IMR-90 (cell line): ENCODE data around the gene KIF20B.

Source experiments
- BHLHE40 ChIP-seq: fragments of 150-350 bp; IDR thresholded peaks from 2 replicates; pipeline ENCODE4 v1.6.1; 2016; ENCODE audit warnings: mild to moderate bottlenecking, low read depth, low read length
- CEBPB ChIP-seq: IDR thresholded peaks from 2 replicates; pipeline ENCODE4 v1.6.1; 2012; ENCODE audit warnings: low read depth, low read length, improper control_type of control experiment
- CTCF ChIP-seq: conservative IDR thresholded peaks from 2 replicates; pipeline ENCODE4 v1.5.1; 2012; ENCODE audit warnings: mild to moderate bottlenecking, low read depth, low read length, improper control_type of control experiment
- ELK1 ChIP-seq: fragments of 150-350 bp; IDR thresholded peaks from 2 replicates; pipeline ENCODE4 v1.6.1; 2016; ENCODE audit warnings: low read depth, mild to moderate bottlenecking, low read length, moderate library complexity, borderline replicate concordance
- FOS ChIP-seq: fragments of 150-350 bp; IDR thresholded peaks from 2 replicates; pipeline ENCODE4 v1.6.1; 2016; ENCODE audit warnings: low read depth, low read length
- MAZ ChIP-seq: IDR thresholded peaks from 2 replicates; pipeline ENCODE4 v1.6.1; 2012; ENCODE audit warnings: low read depth, mild to moderate bottlenecking, low read length, improper control_type of control experiment, moderate library complexity, borderline replicate concordance
- POLR2A ChIP-seq: IDR thresholded peaks from 2 replicates; pipeline ENCODE4 v1.6.1; 2012; ENCODE audit warnings: mild to moderate bottlenecking, low read depth, low read length
- RAD21 ChIP-seq: IDR thresholded peaks from 2 replicates; pipeline ENCODE4 v1.6.1; 2012; ENCODE audit warnings: low read length, improper control_type of control experiment
- RFX5 ChIP-seq: IDR thresholded peaks from 2 replicates; pipeline ENCODE4 v1.8.0; 2012; ENCODE audit warnings: low read depth, mild to moderate bottlenecking, low read length, moderate library complexity

- TF ChIP-seq CTCF (no peak), ELK1 (no peak), MAZ (no peak), RAD21 (no peak), POLR2A (no peak), FOS (no peak), BHLHE40 (no peak), RFX5 (no peak), CEBPB (no peak)
Measured at GRCh38 chr10:89815049-89815853, 113.9 kb downstream of the KIF20B start.
